Adrenal gland (tissue), 12 donors: ENCODE data around the gene UBTD2. TPM values are rescaled to one million over a fixed set of nuclear protein-coding genes. Genes with fewer than 3 reads are reported as not detected.

Experiments
- DNase-seq, 7 donors: peaks; one replicate each; pipeline ENCODE4 v3.0.0-alpha.2; 2019 to 2020
- H3K27ac ChIP-seq, 5 donors: fragments of 200-600 bp; sonication (generic) in 4 of 5; 1 replicate in 3 of 5; 2 replicates in 2 of 5; pipeline versions ENCODE4 v1.5.1 to v1.8.0; 2016 to 2020; ENCODE audit warnings: mild to moderate bottlenecking in 1 of 5
- H3K27me3 ChIP-seq: fragments of 200-600 bp; 2 replicates; pipeline ENCODE4 v1.8.0; 2021
- H3K36me3 ChIP-seq, 2 donors: fragments of 200-600 bp; replicated peaks in 1 of 2; 1 replicate in 1 of 2; 2 replicates in 1 of 2; pipeline versions ENCODE4 v1.5.1 to v1.8.0; 2018 to 2022
- H3K4me1 ChIP-seq, 2 donors: fragments of 200-600 bp; replicated peaks in 1 of 2; 1 replicate in 1 of 2; 2 replicates in 1 of 2; pipeline versions ENCODE4 v1.5.1 to v1.8.0; 2018 to 2021
- H3K4me3 ChIP-seq, 4 donors: fragments of 200-600 bp; sonication (generic) in 3 of 4; one replicate each; pipeline ENCODE4 v1.5.1; 2016 to 2018
- H3K9me3 ChIP-seq, 3 donors: fragments of 200-600 bp; sonication (generic) in 1 of 3; replicated peaks in 1 of 3; 1 replicate in 2 of 3; 2 replicates in 1 of 3; pipeline versions ENCODE4 v1.5.1 to v1.8.0; 2016 to 2021
- CTCF ChIP-seq, 6 experiments: fragments of 450-650 bp in 4 of 6; fragments of 200-600 bp in 2 of 6; sonication (generic) in 1 of 6; IDR thresholded peaks; 1 replicate in 5 of 6; 2 replicates in 1 of 6; pipeline versions ENCODE4 v1.5.1 to v1.8.0; 2016 to 2021; ENCODE audit warnings: antibody characterized with exemption in 6 of 6, mild to moderate bottlenecking in 2 of 6, moderate library complexity in 1 of 6
- POLR2A ChIP-seq, 2 donors: fragments of 450-650 bp; IDR thresholded peaks; one replicate each; pipeline ENCODE4 v1.6.1; 2017; ENCODE audit warnings: antibody characterized with exemption in 2 of 2, mild to moderate bottlenecking in 2 of 2, moderate library complexity in 1 of 2
- WGBS, 4 donors: extraction: QIAGEN DNeasy Blood & Tissue Kit in 2 of 4; methylation state at CpG; one replicate each; pipeline versions ENCODE4 v1.1.5 to v1.1.7; 2013 to 2017; 5-methylcytosine and 5-hydroxymethylcytosine counted together
- intact Hi-C, 2 donors: fragments of 100-400 bp; cut with DNase I; formaldehyde crosslinking; loops; one replicate each; pipeline versions ENCODE4 v1.14.1 to v1.15.0; 2022 to 2023
- polyA plus RNA-seq, 3 donors: library from polyadenylated mRNA; stranded (reverse); fragments of 200-250 nt in 2 of 3; fragments of 350-450 nt in 1 of 3; fragmentation: Illumina TruSeq in 1 of 3; extraction: RNeasy Lipid Tissue Mini Kit (QIAGEN cat#74804) in 1 of 3; gene quantifications; one replicate each; pipeline ENCODE4 v1.2.3, GENCODE V29; 2013 to 2014
- total RNA-seq, 9 donors: library from RNA; depleted of rRNA in 4 of 9; stranded (reverse); fragments of >200 nt in 4 of 9; fragments of 120-200 nt in 1 of 9; fragmentation: NEBNext Ultra II Directional in 1 of 9; extraction: Animal tissue kit (Norgen Biotek cat#: 25700) in 1 of 9; gene quantifications; one replicate each; pipeline versions ENCODE4 v1.1.0 to v1.2.4, GENCODE V29; 2013 to 2023
- donor health status: healthy with polysubstance abuse.
- donor health status: Bipolar disorder and iron deficiency.
- donor health status: DM: yes; HTN: yes; CAD: no.
- donor health status: DM: no; HTN: no; CAD: no.
- donor health status: DM: no; HTN: no; CAD: no.
- donor health status: DM: yes; HTN: yes; CAD: no.

UBTD2 gene
- total and polyA plus RNA-seq, 12 donors = 8.2 to 24.7 (median 17.2) TPM

- H3K36me3 ChIP-seq = no peaks in the 10 kb centered on the region
- H3K4me1 ChIP-seq = no peaks in the 10 kb centered on the region
- intact Hi-C loops = loop anchor here in 1 of 2 donors (10.0 kb wide), 1 partner anchor 101 kb away; no protein-coding TSS in a partner anchor
- no peak for DNase-seq
- H3K27me3 ChIP-seq = no peaks in the 10 kb centered on the region
- TF ChIP-seq CTCF (IDR thresholded peaks at IDR 0.05) (no peak), POLR2A (IDR thresholded peaks at IDR 0.05) (no peak)
- WGBS, 4 donors = 70 to 79% (median 74%) methylated on average over 6 of the region's 6 CpGs
- no peaks in the 10 kb centered on the region for H3K9me3 ChIP-seq
- H3K27ac ChIP-seq = no peak within 1 kb of the TSS
- H3K4me3 ChIP-seq = no peak within 1 kb of the TSS
Measured at GRCh38 chr5:172193872-172194271, 89.7 kb downstream of the UBTD2 start, which contains the start of gene EFCAB9. Gene EFCAB9 (plus strand): TSS chr5:172194172. CDS start chr5:172194173, 1 bp downstream.

GRCh38 chr5:172189693-172190296, 93.8 kb downstream of the UBTD2 start:
- Histone ChIP-seq H3K27ac (no peak overlapping the region), H3K4me3 (no peak overlapping the region), H3K27me3 (no peaks in the 10 kb centered on the region), H3K36me3 (no peaks in the 10 kb centered on the region), H3K9me3 (no peaks in the 10 kb centered on the region), H3K4me1 (peaks cover 5 to 21% of the 10 kb centered on the region in 2 donors)
- TF ChIP-seq POLR2A (IDR thresholded peaks at IDR 0.05) (no peak), CTCF (IDR thresholded peaks at IDR 0.05) (no peak)
- WGBS, 4 donors = 77 to 82% (median 81%) methylated on average over 3 of the region's 3 CpGs
- intact Hi-C loops = loop anchor here (2.0 to 10.0 kb wide), 4 partner anchors 77 to 105 kb away; partner anchors contain the start of gene UBTD2 (in 1 of the 2)
- DNase-seq = no peak

GRCh38 chr5:172188893-172189692, 94.5 kb downstream of the UBTD2 start:
- DNase-seq = peak in 1 of 7 donors; percentile 52
- peak overlapping the region in 1 of 4 donors; percentile 88 for H3K4me3 ChIP-seq

More at GRCh38 chr5:172188893-172189692, 94.5 kb downstream of the UBTD2 start:
- Histone ChIP-seq H3K4me1 (peaks cover 5 to 21% of the 10 kb centered on the region in 2 donors), H3K27me3 (no peaks in the 10 kb centered on the region), H3K27ac (peak overlapping the region in 1 of 5 donors; percentile 90), H3K36me3 (no peaks in the 10 kb centered on the region), H3K9me3 (no peaks in the 10 kb centered on the region)
- 48 to 57% (median 51%) methylated on average over 28 to 30 of the region's 30 CpGs for WGBS, 4 donors
- no peak for TF ChIP-seq POLR2A (IDR thresholded peaks at IDR 0.05)
- no peak for TF ChIP-seq CTCF (IDR thresholded peaks at IDR 0.05)
- intact Hi-C loops = loop anchor here (2.0 to 10.0 kb wide), 3 partner anchors 77 to 96 kb away; partner anchors contain the start of gene UBTD2 (in 1 of the 2)
